ENCODE measurements around the gene BRWD1. TPM values are rescaled to one million over a fixed set of nuclear protein-coding genes. Genes with fewer than 3 reads are reported as not detected.

Gene BRWD1
- total RNA-seq, 6 experiments from 2014 or later = 18.6 to 26.7 (median 21.9) TPM

GRCh38 chr21:39311164-39311563 is 2.3 kb downstream of the BRWD1 start:
- WGBS (ENCODE audit: insufficient coverage, low coverage, low lambda C conversion rate, missing lambda C conversion rate) = 92% methylated on average over 2 of the region's 7 CpGs
- ATAC-seq = no peak
- no peak for DNase-seq
- intact Hi-C loops (cut with DNase I) = loop anchor here in 1 of 2 donors (10.0 kb wide), 1 partner anchor 74 kb away; a partner anchor contains a TSS
- no peak overlapping the region for H3K4me3 ChIP-seq
- H3K9me3 ChIP-seq = no peaks in the 10 kb centered on the region
- H3K36me3 ChIP-seq = peaks cover 0 to 10% (median 5%) of the 10 kb centered on the region in 4 donors
- H3K27ac ChIP-seq = no peak overlapping the region
- TF ChIP-seq POLR2A (IDR thresholded peaks at IDR 0.05) (no peak), CTCF (IDR thresholded peaks at IDR 0.05) (no peak)
- no peaks in the 10 kb centered on the region for H3K27me3 ChIP-seq
- peaks cover 0 to 9% (median 2%) of the 10 kb centered on the region in 4 donors for H3K4me1 ChIP-seq

DNA sequence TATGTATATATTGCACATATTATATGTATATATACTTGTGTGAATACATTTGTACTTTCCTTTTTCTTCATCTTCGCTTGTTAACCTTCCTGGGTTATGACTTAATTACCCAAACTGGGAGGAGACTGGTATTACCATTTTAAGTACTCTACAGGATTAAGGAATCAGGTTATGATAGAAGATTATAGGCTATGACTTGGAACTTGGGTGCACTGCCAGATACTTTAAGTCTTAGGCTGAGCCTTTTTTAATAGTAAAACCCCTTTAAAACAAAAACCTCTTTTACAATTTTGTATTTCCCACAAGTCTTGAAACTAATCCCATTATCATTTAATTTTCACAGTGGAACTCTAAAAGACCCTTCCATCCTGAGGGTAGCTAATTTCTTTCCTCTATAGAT is 6.0 kb downstream of the BRWD1 start:
- ATAC-seq (no peak), DNase-seq (no peak)
- peaks cover 0 to 27% (median 10%) of the 10 kb centered on the region in 4 donors for H3K36me3 ChIP-seq
- peaks cover 0 to 9% (median 2%) of the 10 kb centered on the region in 4 donors for H3K4me1 ChIP-seq
- no peaks in the 10 kb centered on the region for H3K9me3 ChIP-seq
- TF ChIP-seq POLR2A (IDR thresholded peaks at IDR 0.05) = no peak
- TF ChIP-seq CTCF (IDR thresholded peaks at IDR 0.05) = no peak
- WGBS (ENCODE audit: insufficient coverage, low coverage, low lambda C conversion rate, missing lambda C conversion rate) = 92% methylated on average over 1 of the region's 1 CpG
- H3K27me3 ChIP-seq = no peaks in the 10 kb centered on the region
- intact Hi-C loops (cut with DNase I) = no loop called here
- H3K27ac ChIP-seq = no peak overlapping the region
- H3K4me3 ChIP-seq = no peak overlapping the region

GRCh38 chr21:39300587-39300986 is 12.8 kb downstream of the BRWD1 start:
- ATAC-seq (no peak), DNase-seq (no peak)
- intact Hi-C loops (cut with DNase I) = no loop called here
- Histone ChIP-seq H3K27me3 (no peaks in the 10 kb centered on the region), H3K4me1 (no peaks in the 10 kb centered on the region), H3K27ac (no peak overlapping the region), H3K9me3 (no peaks in the 10 kb centered on the region), H3K36me3 (peaks cover 0 to 35% (median 15%) of the 10 kb centered on the region in 4 donors), H3K4me3 (no peak overlapping the region)
- WGBS (ENCODE audit: insufficient coverage, low coverage, low lambda C conversion rate, missing lambda C conversion rate) = 95% methylated on average over 3 of the region's 3 CpGs
- no peak for TF ChIP-seq POLR2A (IDR thresholded peaks at IDR 0.05)
- TF ChIP-seq CTCF (IDR thresholded peaks at IDR 0.05) = no peak

DNA sequence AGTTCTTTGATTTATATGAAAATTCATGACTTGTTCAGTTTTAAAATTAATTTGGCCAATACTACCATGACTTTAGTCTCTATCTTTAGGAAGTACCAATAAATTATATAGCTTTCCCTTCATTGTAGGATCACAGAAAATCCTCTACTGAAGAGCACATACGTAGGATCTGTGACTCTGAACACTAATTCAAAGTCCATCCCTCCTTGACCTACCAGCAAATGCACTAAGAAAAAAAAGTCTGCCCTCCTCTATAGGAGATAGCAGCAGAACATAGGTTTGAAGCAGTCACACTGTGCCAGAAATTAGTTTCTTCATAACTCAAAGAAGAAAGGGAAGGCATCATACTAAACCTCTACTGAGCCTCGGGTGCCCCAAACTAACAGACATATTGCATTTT is 16.5 kb downstream of the BRWD1 start:
- Histone ChIP-seq H3K4me3 (no peak overlapping the region), H3K36me3 (peaks cover 0 to 53% (median 31%) of the 10 kb centered on the region in 4 donors), H3K4me1 (no peaks in the 10 kb centered on the region), H3K9me3 (no peaks in the 10 kb centered on the region), H3K27ac (no peak overlapping the region), H3K27me3 (no peaks in the 10 kb centered on the region)
- DNase-seq = no peak
- 76% methylated on average over 2 of the region's 2 CpGs for WGBS (ENCODE audit: insufficient coverage, low coverage, low lambda C conversion rate, missing lambda C conversion rate)
- ATAC-seq = no peak
- intact Hi-C loops (cut with DNase I) = no loop called here
- no peak for TF ChIP-seq CTCF (IDR thresholded peaks at IDR 0.05)
- TF ChIP-seq POLR2A (IDR thresholded peaks at IDR 0.05) = no peak

DNA sequence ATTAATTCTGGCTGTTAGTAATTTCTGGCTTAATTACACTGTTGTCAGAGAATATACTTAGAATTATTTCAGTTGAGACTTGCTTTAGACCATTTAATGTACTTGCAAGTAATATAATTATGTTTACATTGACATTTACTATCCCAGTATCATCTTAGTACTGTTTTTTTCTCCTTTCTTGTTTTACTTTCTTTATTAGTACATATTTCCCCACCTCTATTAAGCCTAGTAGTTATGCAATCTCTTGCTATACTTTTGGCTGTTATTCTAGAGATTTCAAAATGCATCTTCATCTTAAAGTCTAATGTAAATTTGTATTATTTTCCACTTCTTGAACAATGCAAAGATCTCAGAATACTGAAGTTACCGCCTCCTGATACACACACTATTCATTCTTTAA is 24.4 kb downstream of the BRWD1 start:
- no peak for DNase-seq
- H3K36me3 ChIP-seq = peaks cover 0 to 53% (median 18%) of the 10 kb centered on the region in 4 donors
- TF ChIP-seq POLR2A (IDR thresholded peaks at IDR 0.05) (no peak), CTCF (IDR thresholded peaks at IDR 0.05) (no peak)

More for the DNA sequence above, 24.4 kb downstream of the BRWD1 start:
- intact Hi-C loops (cut with DNase I) = no loop called here
- H3K27ac ChIP-seq = no peak overlapping the region
- ATAC-seq = no peak
- H3K4me1 ChIP-seq = no peaks in the 10 kb centered on the region
- H3K27me3 ChIP-seq = no peaks in the 10 kb centered on the region
- H3K4me3 ChIP-seq = no peak overlapping the region
- WGBS (ENCODE audit: insufficient coverage, low coverage, low lambda C conversion rate, missing lambda C conversion rate) = 100% methylated on average over 1 of the region's 1 CpG
- H3K9me3 ChIP-seq = no peaks in the 10 kb centered on the region
